IPS DF 6.9 (cell line): Measurements from ENCODE around the gene ZNF302.

Source experiments
- DNase-seq: peaks from one replicate; pipeline ENCODE4 v3.0.0-alpha.2; 2013; ENCODE audit warnings: low read depth, low spot score
- H3K27ac ChIP-seq: one replicate; pipeline ENCODE4 v1.5.1; 2013; ENCODE audit warnings: low read length, control low read depth
- H3K27me3 ChIP-seq: 2 replicates; pipeline ENCODE4 v1.6.1; 2013; ENCODE audit warnings: mild to moderate bottlenecking, low read length; ENCODE audit not compliant: control insufficient read depth, insufficient read depth
- H3K36me3 ChIP-seq: 2 replicates; pipeline ENCODE4 v1.6.1; 2013; ENCODE audit warnings: low read length; ENCODE audit not compliant: control insufficient read depth, insufficient read depth
- H3K4me1 ChIP-seq: 2 replicates; pipeline ENCODE4 v1.6.1; 2013; ENCODE audit warnings: low read length; ENCODE audit not compliant: control insufficient read depth, insufficient read depth
- H3K4me3 ChIP-seq: 2 replicates; pipeline ENCODE4 v1.5.1; 2013; ENCODE audit warnings: mild to moderate bottlenecking, low read length
- H3K9me3 ChIP-seq: 2 replicates; pipeline ENCODE4 v1.6.1; 2013; ENCODE audit warnings: low read length, inconsistent platforms; ENCODE audit not compliant: control insufficient read depth, insufficient read depth
- WGBS: extraction: QIAGEN DNeasy Blood & Tissue Kit; methylation state at CpG from one replicate; pipeline ENCODE4 v1.1.7; 2013; ENCODE audit warnings: mixed read lengths, missing lambda C conversion rate; ENCODE audit not compliant: insufficient read length, insufficient coverage; 5-methylcytosine and 5-hydroxymethylcytosine counted together

The ZNF302 gene

DNA sequence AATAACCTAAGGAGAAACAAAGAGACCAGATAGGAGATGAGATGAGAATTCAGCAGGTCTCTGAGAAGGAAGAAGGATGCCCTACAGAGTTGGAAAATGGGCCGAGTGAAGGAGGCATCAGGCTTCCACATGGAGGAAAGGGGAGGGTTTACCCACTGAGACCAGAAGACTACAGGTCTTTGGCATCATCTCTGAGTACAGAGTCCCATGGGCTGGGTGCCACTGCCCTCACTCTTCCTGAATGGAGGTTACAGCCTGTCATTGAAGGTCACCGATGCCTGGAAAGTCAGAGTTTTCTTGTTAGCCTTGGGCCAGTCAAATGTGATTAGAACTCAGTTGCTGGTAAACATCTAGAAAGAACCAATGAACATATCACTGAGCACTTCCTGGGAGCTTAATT, 9.9 kb downstream of the ZNF302 start:
- no peaks in the 10 kb centered on the region for H3K9me3 ChIP-seq

DNA sequence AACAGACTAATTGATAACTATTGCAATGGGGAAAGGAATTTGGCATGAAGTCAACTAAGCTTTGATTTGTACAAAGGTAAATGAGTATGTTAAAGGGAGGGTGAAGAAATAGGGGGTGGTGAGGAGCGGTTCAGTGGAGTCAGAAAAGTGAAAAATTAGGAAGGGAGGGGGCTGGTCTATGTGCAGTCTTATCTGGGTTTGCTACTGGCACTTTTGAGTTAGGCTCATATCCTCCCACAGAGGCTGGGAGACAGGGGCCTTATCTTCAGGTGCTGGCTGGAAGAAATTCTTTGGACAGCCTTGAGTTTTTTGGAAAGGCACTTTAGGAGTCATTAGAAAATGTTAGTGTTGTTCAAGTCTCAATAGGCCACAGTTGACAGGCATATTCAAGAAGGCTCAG, 11.1 kb downstream of the ZNF302 start:
- H3K9me3 ChIP-seq, result no peaks in the 10 kb centered on the region
- no peak overlapping the region for H3K4me3 ChIP-seq
- H3K27ac ChIP-seq, result no peak overlapping the region
- no peak for DNase-seq
- H3K27me3 ChIP-seq, result no peaks in the 10 kb centered on the region
- 100% methylated on average over 1 of the region's 1 CpG for WGBS
- H3K36me3 ChIP-seq, result no peaks in the 10 kb centered on the region; the same call in 1 of the 2 replicates
- H3K4me1 ChIP-seq, result no peaks in the 10 kb centered on the region; the same call in 1 of the 2 replicates

More for the DNA sequence above, 9.9 kb downstream of the ZNF302 start:
- no CpG with 5 or more reads among the region's 2 CpGs for WGBS
- no peak overlapping the region for H3K4me3 ChIP-seq
- no peak for DNase-seq
- no peak overlapping the region for H3K27ac ChIP-seq
- no peaks in the 10 kb centered on the region; the same call in 1 of the 2 replicates for H3K4me1 ChIP-seq
- no peaks in the 10 kb centered on the region for H3K27me3 ChIP-seq
- no peaks in the 10 kb centered on the region; the same call in 1 of the 2 replicates for H3K36me3 ChIP-seq

DNA sequence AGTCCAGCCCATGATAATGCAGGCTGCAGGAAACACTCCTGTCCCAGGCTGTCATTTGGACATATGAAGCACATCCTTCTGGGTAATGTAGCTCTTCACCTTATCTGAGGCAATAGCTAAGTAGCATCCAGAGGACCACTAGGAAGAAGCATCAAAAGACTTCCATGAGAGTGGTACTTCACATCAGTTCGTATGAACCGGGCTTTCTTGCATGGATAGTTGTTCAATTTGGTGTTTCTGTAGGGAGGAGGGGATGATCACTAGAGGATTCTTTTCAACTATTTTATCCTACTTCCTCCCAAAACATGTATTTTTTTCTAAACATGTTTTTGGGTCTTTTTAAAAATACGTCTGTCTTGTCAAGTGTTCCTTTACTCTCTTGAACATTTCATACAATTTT, 12.9 kb downstream of the ZNF302 start:
- Histone ChIP-seq H3K27me3 (no peaks in the 10 kb centered on the region), H3K9me3 (no peaks in the 10 kb centered on the region), H3K36me3 (no peaks in the 10 kb centered on the region), H3K4me1 (no peaks in the 10 kb centered on the region; the same call in 1 of the 2 replicates), H3K4me3 (no peak overlapping the region), H3K27ac (no peak overlapping the region)
- 100% methylated on average over 1 of the region's 3 CpGs for WGBS
- no peak for DNase-seq

DNA sequence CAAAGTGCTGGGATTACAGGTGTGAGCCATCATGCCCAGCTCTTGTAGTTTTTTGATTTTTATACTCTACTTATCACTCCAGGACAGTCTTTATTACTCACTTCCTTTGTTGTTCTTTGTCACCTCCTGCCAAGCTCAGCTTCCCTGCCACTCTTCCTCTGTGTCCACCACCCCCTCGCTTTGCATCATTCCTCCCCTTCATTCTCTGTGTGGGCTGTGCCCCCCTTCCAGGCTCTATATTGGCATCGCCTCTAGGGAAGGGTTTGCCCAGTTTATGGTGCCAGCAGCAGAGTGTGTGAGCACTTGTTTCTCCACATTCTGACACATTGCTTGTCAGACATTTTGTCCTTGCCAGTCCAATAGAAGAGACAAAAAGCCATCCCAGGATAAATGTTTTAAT, 15.1 kb downstream of the ZNF302 start:
- no peaks in the 10 kb centered on the region for H3K36me3 ChIP-seq
- DNase-seq, result no peak
- H3K4me3 ChIP-seq, result no peak overlapping the region
- no CpG with 5 or more reads among the region's 2 CpGs for WGBS
- H3K27ac ChIP-seq, result no peak overlapping the region
- H3K4me1 ChIP-seq, result no peaks in the 10 kb centered on the region; the same call in 1 of the 2 replicates
- H3K27me3 ChIP-seq, result no peaks in the 10 kb centered on the region
- no peaks in the 10 kb centered on the region for H3K9me3 ChIP-seq

DNA sequence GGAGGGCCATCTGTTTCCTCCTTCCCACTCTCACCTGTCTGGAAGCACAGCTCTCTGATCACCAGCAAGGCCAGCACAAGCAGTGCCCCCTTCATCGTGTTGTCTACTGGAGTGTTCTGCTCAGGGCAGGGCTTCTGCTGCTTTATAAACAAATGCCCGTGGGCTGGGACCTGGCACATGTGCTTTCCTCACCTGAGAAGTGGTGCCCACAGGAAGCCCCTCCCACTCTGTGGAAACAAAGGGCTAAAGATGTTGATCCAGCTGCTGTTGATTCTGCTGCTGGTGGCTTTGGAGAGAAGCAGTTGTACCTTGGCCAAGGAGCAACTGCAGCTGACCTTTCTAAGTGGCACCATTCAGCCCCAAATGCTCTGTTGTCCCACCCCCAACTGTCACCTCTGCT, 30.2 kb downstream of the ZNF302 start:
- Histone ChIP-seq H3K27me3 (no peaks in the 10 kb centered on the region), H3K4me1 (no peaks in the 10 kb centered on the region), H3K9me3 (0 out of 2 replicates have a peak, but pooled peaks cover 1% of the 10 kb centered on the region), H3K4me3 (no peak overlapping the region), H3K36me3 (no peaks in the 10 kb centered on the region), H3K27ac (no peak overlapping the region)
- no peak for DNase-seq
- no CpG with 5 or more reads among the region's 2 CpGs for WGBS

DNA sequence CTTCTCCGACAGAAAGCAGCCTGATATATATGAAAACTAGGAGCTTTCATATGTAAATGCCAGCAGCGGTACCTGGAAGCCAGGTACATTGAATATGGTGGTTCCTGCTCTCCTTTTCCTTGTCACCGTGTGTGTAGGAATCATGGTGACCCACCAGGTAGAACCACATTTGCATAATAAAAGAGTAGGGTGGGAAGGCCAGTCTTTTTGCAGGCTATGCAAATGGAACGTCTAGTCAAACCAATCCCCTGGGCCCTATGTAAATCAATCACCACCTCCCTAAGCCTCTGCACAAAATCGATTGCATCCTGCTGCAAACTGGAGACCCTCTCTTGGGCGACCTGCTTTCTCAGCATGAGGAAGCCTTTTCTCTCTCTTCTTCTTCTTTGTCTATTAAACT, 34.4 kb downstream of the ZNF302 start:
- Histone ChIP-seq H3K27me3 (no peaks in the 10 kb centered on the region), H3K4me1 (no peaks in the 10 kb centered on the region), H3K27ac (no peak overlapping the region), H3K9me3 (peaks cover 2% of the 10 kb centered on the region), H3K4me3 (no peak overlapping the region), H3K36me3 (no peaks in the 10 kb centered on the region)
- WGBS, result no CpG with 5 or more reads among the region's 6 CpGs
- no peak for DNase-seq

DNA sequence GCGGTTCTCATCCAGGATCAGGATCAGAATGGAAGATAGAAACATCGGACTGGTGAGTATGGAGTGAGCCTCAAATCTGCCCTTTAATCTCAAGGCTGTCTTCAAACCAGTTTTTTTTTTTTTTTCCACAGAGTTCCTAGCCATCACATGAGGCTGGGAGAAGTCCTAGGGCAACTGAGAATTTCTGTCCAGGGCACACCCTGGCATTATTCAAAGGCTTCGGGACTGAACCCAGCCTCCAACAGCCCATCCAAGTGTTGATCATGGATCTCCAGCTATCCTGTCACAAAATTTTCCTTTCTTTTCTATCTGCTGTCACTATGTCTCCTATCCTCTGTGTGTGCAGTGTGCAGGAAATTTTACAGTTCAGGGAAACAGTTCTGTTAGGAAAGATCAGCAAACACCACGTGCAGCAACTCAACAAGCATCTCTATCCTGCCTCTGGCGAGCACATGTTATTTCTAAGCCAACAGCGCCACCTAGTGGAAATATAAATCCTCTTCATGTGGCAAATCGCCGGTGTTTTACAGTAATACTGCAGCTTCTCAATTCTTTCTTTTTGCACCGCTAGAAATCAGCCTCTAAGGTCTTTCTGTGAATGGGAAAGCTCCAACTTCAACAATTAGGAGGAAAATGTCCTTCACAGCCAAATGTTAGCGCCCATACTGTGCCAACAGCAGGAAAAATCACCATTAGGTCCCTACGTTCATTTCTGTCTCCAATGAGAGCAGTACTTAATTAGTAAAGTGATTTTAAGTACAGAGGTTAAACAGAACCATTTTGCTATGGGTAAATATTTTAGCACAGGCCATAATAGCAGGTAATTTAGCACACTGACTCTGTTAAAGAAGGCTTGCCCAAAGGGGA, 35.1 kb downstream of the ZNF302 start:
- DNase-seq, result no peak
- Histone ChIP-seq H3K36me3 (no peaks in the 10 kb centered on the region), H3K27me3 (no peaks in the 10 kb centered on the region), H3K27ac (no peak overlapping the region), H3K9me3 (peaks cover 2% of the 10 kb centered on the region), H3K4me3 (no peak overlapping the region), H3K4me1 (no peaks in the 10 kb centered on the region)
- WGBS, result no CpG with 5 or more reads among the region's 11 CpGs

DNA sequence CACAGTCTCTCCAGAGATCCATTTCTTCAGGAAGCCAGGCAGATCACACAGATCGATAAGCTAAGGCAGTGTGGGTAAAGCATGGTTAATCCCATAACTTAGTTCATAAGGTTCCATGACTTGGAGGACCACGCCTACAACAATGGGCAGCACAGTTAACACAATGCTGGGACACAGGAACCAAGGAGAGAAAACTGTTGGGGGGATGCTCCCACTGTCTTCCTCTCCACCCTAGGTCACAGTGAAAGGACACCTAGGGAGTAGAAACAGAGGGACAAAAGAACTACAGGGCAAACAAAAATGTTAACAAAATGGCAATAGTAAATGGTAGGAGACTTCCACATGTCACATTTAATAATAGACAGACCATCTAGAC, 35.8 kb downstream of the ZNF302 start:
- Histone ChIP-seq H3K27me3 (no peaks in the 10 kb centered on the region), H3K27ac (no peak overlapping the region), H3K4me3 (no peak overlapping the region), H3K9me3 (peaks cover 2% of the 10 kb centered on the region), H3K4me1 (no peaks in the 10 kb centered on the region), H3K36me3 (no peaks in the 10 kb centered on the region)
- DNase-seq, result no peak
- no CpG with 5 or more reads among the region's 2 CpGs for WGBS

DNA sequence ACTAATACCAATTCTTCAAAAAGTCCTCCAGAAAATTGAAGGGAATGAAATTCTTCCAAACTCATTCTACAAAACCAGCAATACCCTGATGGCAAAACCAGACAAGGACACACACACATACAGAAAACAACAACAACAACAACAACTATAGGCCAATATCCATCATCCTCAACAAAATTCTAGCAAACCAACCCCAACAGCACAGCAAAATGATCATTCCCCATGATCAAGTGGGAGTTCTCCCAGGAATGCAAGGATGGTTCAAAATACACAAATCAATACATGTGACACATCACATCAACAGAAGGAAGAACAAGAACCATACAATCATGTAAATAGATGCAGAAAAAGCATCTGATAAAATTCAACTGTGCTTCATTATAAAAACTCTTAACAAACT, 37.9 kb downstream of the ZNF302 start:
- Histone ChIP-seq H3K4me1 (no peaks in the 10 kb centered on the region), H3K27ac (no peak overlapping the region), H3K4me3 (no peak overlapping the region), H3K9me3 (peaks cover 2% of the 10 kb centered on the region), H3K36me3 (no peaks in the 10 kb centered on the region), H3K27me3 (no peaks in the 10 kb centered on the region)
- DNase-seq, result no peak

DNA sequence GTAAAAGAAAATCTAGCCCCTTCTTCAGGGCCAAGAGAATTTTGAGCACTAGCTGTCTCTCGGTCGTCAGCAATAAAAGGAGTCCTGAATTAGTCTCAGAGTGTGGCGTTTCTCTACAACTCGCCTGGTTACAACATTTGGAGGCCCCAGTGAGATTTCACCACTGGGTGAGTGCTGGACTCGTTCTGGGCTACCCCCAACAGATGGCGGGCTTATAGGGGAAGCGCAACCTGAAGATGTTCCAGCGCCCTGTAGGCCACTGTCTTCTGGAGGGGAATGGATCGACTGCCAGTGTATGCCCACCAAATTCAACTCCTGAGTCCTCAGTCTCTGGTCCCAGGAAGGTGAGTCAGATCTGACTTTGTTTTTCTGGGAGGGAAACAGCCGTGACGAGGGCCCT, 44.9 kb downstream of the ZNF302 start:
- no peak overlapping the region for H3K4me3 ChIP-seq
- WGBS, result no CpG with 5 or more reads among the region's 11 CpGs
- no peaks in the 10 kb centered on the region for H3K27me3 ChIP-seq
- no peaks in the 10 kb centered on the region for H3K4me1 ChIP-seq
- H3K36me3 ChIP-seq, result no peaks in the 10 kb centered on the region
- no peak overlapping the region for H3K27ac ChIP-seq
- no peak for DNase-seq
- H3K9me3 ChIP-seq, result no peaks in the 10 kb centered on the region

DNA sequence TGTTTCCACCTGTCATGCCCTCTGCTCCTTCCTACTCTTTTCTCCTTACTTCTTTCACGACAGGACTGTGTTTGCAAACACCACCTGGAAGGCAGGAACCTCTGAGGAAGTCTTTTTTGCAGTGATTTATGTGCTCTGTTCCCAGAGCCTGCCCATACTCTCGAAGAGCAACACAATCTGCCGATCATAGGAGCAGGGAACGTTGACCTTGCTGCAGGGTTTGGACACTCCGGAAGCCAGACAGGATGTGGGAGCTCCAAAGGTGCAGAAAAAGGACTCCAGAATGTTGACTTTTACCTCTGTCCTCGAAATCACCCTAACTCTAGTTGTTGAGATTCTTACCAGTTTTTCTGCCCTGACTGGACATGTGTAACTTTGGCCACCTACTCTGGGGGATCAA, 47.9 kb downstream of the ZNF302 start:
- Histone ChIP-seq H3K27ac (no peak overlapping the region), H3K9me3 (no peaks in the 10 kb centered on the region), H3K4me1 (no peaks in the 10 kb centered on the region), H3K27me3 (no peaks in the 10 kb centered on the region), H3K36me3 (no peaks in the 10 kb centered on the region), H3K4me3 (no peak overlapping the region)
- no CpG with 5 or more reads among the region's 6 CpGs for WGBS
- DNase-seq, result no peak
